ENCODE measurements around the gene TTBK1. TPM values are rescaled to one million over a fixed set of nuclear protein-coding genes. Genes with fewer than 3 reads are reported as not detected.

TTBK1 gene
- total and polyA plus RNA-seq, 2 of the 4 experiments (the other 2 are of a cell fraction), result 0.02 TPM; not detected in 1

GRCh38 chr6:43298565-43299337, 55.5 kb downstream of the TTBK1 start:
- Histone ChIP-seq H3K79me1 (ENCODE audit: low read depth in 1 of 2, low read length in 2 of 2) (no peaks in the 10 kb centered on the region), H3K4ac (ENCODE audit: low read depth, low read length) (no peak overlapping the region), H2BK120ac (ENCODE audit: low read depth, low read length) (no peak overlapping the region), H3K4me2 (ENCODE audit: low read depth, low read length) (no peak overlapping the region), H2AFZ (replicated peaks; ENCODE audit: low read length, poor library complexity) (peak overlapping the region; percentile 67), H3K4me1 (ENCODE audit: control insufficient read depth, insufficient read depth, low read length) (no peaks in the 10 kb centered on the region), H3K56ac (ENCODE audit: extremely low read depth, insufficient read depth, low read length) (no peak overlapping the region), H2BK15ac (ENCODE audit: low read depth, low read length) (no peak overlapping the region), H4K20me1 (ENCODE audit: insufficient read depth, low read length) (no peaks in the 10 kb centered on the region), H3K9me1 (ENCODE audit: insufficient read depth, low read length) (no peaks in the 10 kb centered on the region), H4K5ac (ENCODE audit: low read depth, low read length) (no peak overlapping the region), H2BK20ac (ENCODE audit: low read depth, low read length) (no peak overlapping the region), H3K14ac (replicated peaks; ENCODE audit: low read depth, low read length) (no peak overlapping the region), H2AK9ac (replicated peaks; ENCODE audit: low read depth, low read length, poor library complexity) (no peak overlapping the region), H4K91ac (ENCODE audit: insufficient read depth, low read depth, low read length) (no peak overlapping the region), H3K18ac (ENCODE audit: low read depth, low read length) (no peak overlapping the region), H3K23ac (ENCODE audit: low read depth, low read length) (no peak overlapping the region), H4K8ac (ENCODE audit: low read depth in 2 of 2, low read length in 2 of 2) (no peak overlapping the region), H3K27ac (ENCODE audit: insufficient read depth, low read length) (no peak overlapping the region), H3K9ac (ENCODE audit: low read depth, low read length) (no peak overlapping the region), H2BK5ac (ENCODE audit: low read depth, low read length, poor library complexity, severe bottlenecking) (no peak overlapping the region), H3K36me3 (ENCODE audit: control insufficient read depth, insufficient read depth, low read length) (no peaks in the 10 kb centered on the region), H3K9me3 (ENCODE audit: control insufficient read depth, insufficient read depth, low read length) (no peaks in the 10 kb centered on the region), H2AK5ac (ENCODE audit: low read depth, low read length) (no peak overlapping the region), H3K27me3 (ENCODE audit: control insufficient read depth, insufficient read depth, low read length) (peaks cover 55% of the 10 kb centered on the region), H3K4me3 (ENCODE audit: insufficient read depth, low read depth, low read length) (no peak overlapping the region)
- ATAC-seq (ENCODE audit: low read depth) (no peak), DNase-seq (no peak)
- in situ Hi-C loops (cut with MboI; ENCODE audit: low sequenced_read_pairs), result no loop called here
- intact Hi-C loops (cut with micrococcal nuclease), result no loop called here
- dilution Hi-C loops (cut with HindIII; ENCODE audit: low sequenced_read_pairs, unreplicated experiment), result no loop called here
- CTCF ChIA-PET, result no interaction called here
- WGBS, 2 experiments (ENCODE audit: extremely low coverage in 2 of 2, insufficient read length in 1 of 2), result 0% methylated on average over 1 of the region's 12 CpGs; no CpG with 5 or more reads in 1 of the 2 experiments
- TF ChIP-seq POLR2A (IDR thresholded peaks at IDR 0.05; ENCODE audit: low read depth, low read length), result no peak
- TF ChIP-seq MXI1 (IDR thresholded peaks at IDR 0.05; ENCODE audit: borderline replicate concordance, low read depth, low read length), result no peak
- no peak for TF ChIP-seq RCOR1 (IDR thresholded peaks at IDR 0.05; ENCODE audit: insufficient replicate concordance, low read length)
- TF ChIP-seq CEBPB (IDR thresholded peaks at IDR 0.05; ENCODE audit: low read depth, low read length), result no peak
- no peak for TF ChIP-seq NFE2L2 (IDR thresholded peaks at IDR 0.05; ENCODE audit: low read depth, low read length)
- no peak for TF ChIP-seq ELK1 (IDR thresholded peaks at IDR 0.05; ENCODE audit: borderline replicate concordance, low read depth, low read length)
- TF ChIP-seq RFX5 (IDR thresholded peaks at IDR 0.05; ENCODE audit: low read depth, low read length), result no peak
- no peak for TF ChIP-seq RAD21 (IDR thresholded peaks at IDR 0.05; ENCODE audit: low read length)
- TF ChIP-seq MAZ (IDR thresholded peaks at IDR 0.05; ENCODE audit: borderline replicate concordance, low read depth, low read length), result no peak
- TF ChIP-seq CHD1 (IDR thresholded peaks at IDR 0.05; ENCODE audit: low read depth, low read length), result no peak
- TF ChIP-seq FOS (IDR thresholded peaks at IDR 0.05; ENCODE audit: low read depth, low read length), result no peak
- TF ChIP-seq CTCF (conservative IDR thresholded peaks at IDR 0.05; ENCODE audit: low read depth, low read length), result no peak
- no peak for TF ChIP-seq SMC3 (IDR thresholded peaks at IDR 0.05; ENCODE audit: low read depth, low read length)
- TF ChIP-seq USF2 (IDR thresholded peaks at IDR 0.05; ENCODE audit: low read depth, low read length), result no peak
- no peak for TF ChIP-seq BHLHE40 (IDR thresholded peaks at IDR 0.05; ENCODE audit: low read depth, low read length)
- POLR2A ChIA-PET (ENCODE audit: unreplicated experiment), result no interaction called here
- BruUV-seq (replicated peaks), result no TSS peak
